ENCODE measurements around the gene ALOX5. TPM values are rescaled to one million over a fixed set of nuclear protein-coding genes. Genes with fewer than 3 reads are reported as not detected.

The ALOX5 gene
- total and polyA plus RNA-seq, 8 donors = 6.2 to 44.3 (median 30.8) TPM

DNA sequence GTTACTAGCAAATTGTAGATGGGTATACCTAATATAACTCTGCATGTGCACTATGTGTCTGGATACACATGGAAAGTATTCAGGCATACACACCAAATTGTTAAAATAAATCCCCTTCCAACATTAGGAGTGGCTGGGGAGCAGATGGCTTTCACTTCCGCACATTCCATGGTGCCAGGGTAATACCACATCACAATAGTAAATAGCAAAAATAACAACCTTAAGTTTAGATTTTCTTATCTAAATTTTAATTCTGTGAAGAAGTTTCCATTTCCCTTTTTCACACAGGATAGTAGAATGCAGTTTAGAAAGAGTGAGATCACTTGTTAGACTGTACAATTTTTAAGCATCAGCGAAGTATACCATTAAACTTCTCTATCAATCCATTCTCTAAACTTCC lies 5.8 kb upstream of the ALOX5 start:
- ATAC-seq (no peak), DNase-seq (no peak), FAIRE-seq (no peak)
- H3K36me3 ChIP-seq = no peaks in the 10 kb centered on the region
- no peaks in the 10 kb centered on the region for H3K9me3 ChIP-seq
- TF ChIP-seq, protein P1, sequence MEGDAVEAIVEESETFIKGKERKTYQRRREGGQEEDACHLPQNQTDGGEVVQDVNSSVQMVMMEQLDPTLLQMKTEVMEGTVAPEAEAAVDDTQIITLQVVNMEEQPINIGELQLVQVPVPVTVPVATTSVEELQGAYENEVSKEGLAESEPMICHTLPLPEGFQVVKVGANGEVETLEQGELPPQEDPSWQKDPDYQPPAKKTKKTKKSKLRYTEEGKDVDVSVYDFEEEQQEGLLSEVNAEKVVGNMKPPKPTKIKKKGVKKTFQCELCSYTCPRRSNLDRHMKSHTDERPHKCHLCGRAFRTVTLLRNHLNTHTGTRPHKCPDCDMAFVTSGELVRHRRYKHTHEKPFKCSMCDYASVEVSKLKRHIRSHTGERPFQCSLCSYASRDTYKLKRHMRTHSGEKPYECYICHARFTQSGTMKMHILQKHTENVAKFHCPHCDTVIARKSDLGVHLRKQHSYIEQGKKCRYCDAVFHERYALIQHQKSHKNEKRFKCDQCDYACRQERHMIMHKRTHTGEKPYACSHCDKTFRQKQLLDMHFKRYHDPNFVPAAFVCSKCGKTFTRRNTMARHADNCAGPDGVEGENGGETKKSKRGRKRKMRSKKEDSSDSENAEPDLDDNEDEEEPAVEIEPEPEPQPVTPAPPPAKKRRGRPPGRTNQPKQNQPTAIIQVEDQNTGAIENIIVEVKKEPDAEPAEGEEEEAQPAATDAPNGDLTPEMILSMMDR (IDR thresholded peaks at IDR 0.05) = no peak
- H3K27me3 ChIP-seq = no peaks in the 10 kb centered on the region
- no peaks in the 10 kb centered on the region for H3K4me1 ChIP-seq
- H3K4me3 ChIP-seq = no peak overlapping the region
- 92 to 97% methylated on average over 2 of the region's 2 CpGs for WGBS, 2 donors
- intact Hi-C loops (cut with DNase I) = no loop called here
- no peak overlapping the region for H3K27ac ChIP-seq

DNA sequence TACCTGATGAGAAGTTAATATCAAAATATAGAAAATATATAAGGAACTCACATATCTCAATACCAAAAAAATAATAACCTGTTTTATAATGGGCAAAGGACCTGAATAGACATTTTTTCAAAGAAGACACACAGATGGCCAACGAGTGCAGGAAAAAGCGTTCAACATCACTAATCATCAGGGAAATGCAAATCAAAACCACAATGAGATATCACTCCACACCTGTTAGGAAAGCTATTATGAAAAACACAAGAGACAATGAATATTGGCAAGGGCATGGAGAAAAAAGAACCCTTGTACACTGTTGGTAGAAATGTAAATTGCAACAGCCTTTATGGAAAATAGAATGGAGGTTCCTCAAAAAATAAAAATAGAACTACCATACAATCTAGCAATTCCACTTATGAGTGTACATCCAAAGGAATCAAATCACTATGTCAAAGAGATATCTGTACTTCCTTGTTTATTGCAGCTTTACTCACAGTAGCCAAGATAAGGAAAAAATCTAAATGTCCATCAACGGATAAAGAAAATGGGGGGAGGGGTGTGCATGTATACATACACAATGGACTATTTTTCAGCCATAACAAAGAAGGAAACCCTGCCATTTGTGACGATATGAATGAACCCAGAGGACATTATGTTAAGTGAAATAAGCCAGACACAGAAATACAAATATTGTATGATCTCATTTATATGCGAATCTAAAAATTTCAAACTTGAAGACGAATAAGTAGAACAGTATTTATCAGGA lies 3.6 kb upstream of the ALOX5 start:
- intact Hi-C loops (cut with DNase I) = no loop called here

DNA sequence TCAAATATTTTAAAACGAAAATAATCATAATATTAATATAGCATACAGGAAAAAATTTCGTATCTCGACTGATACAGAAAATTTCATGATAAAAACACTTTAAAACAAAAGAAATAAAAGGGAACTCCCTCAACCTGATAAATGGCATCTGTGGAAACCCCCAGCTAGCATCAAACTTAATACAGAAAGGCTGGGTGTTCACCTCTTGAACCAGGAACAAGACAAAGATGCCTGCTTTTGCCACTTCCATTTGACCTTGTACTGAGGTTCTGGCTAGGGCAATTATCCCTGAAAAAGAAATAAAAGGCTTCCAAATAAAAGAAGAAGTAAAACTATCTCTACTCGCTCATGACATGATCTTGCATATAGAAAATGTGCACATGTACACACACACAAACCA lies 2.5 kb upstream of the ALOX5 start:
- no peak overlapping the region for H3K4me3 ChIP-seq
- intact Hi-C loops (cut with DNase I) = no loop called here
- 55 to 66% methylated on average over 4 of the region's 4 CpGs for WGBS, 2 donors
- H3K27me3 ChIP-seq = no peaks in the 10 kb centered on the region
- TF ChIP-seq, protein P1 (IDR thresholded peaks at IDR 0.05) = no peak
- H3K36me3 ChIP-seq = no peaks in the 10 kb centered on the region
- ATAC-seq (no peak), DNase-seq (no peak), FAIRE-seq (no peak)
- H3K27ac ChIP-seq = no peak overlapping the region
- H3K4me1 ChIP-seq = peaks cover 0 to 8% (median 0%) of the 10 kb centered on the region in 3 donors
- no peaks in the 10 kb centered on the region for H3K9me3 ChIP-seq

More for the DNA sequence above, 3.6 kb upstream of the ALOX5 start:
- Histone ChIP-seq H3K27ac (no peak overlapping the region), H3K4me1 (no peaks in the 10 kb centered on the region), H3K4me3 (no peak overlapping the region), H3K27me3 (no peaks in the 10 kb centered on the region), H3K9me3 (no peaks in the 10 kb centered on the region), H3K36me3 (no peaks in the 10 kb centered on the region)
- WGBS, 2 donors = 63 to 69% methylated on average over 6 of the region's 6 CpGs
- FAIRE-seq (no peak), ATAC-seq (no peak), DNase-seq (no peak)
- TF ChIP-seq, protein P1 (IDR thresholded peaks at IDR 0.05) = no peak

DNA sequence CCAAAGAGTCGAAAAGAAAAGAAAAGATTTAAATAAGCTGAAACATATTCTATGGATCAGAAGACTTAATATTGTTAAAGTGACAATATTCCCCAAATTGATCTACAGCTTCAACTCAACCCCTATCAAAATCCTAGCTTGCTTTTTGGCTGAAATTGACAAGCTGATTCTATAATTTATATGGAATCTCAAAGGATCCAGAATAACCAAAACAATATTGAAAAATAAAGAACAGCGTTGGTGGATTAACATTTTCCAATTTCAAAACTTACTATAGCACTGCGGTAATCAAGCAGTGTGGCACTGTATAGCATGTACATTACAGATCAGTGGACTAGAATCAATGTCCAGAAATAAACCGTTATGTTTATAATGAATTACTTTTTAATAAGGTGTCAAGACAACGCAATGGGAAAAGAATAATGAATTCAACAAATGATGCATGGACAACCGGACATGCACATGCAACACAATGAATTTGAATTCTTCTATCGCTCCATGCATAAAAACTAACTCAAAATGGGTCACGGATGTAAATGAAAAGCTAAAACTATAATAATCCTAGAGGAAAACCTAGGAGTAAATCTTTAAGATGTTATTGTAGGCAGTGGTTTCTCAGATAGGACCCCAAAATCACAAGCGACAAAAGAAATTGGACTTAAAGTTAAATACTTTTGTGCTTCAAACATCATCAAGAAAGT lies 1.6 kb upstream of the ALOX5 start:
- Histone ChIP-seq H3K9me3 (no peaks in the 10 kb centered on the region), H3K27me3 (no peaks in the 10 kb centered on the region), H3K27ac (no peak overlapping the region), H3K4me1 (peaks cover 0 to 9% (median 0%) of the 10 kb centered on the region in 3 donors), H3K4me3 (no peak overlapping the region), H3K36me3 (no peaks in the 10 kb centered on the region)
- ATAC-seq = no peak
- intact Hi-C loops (cut with DNase I) = no loop called here
- DNase-seq = no peak
- TF ChIP-seq, protein P1 (IDR thresholded peaks at IDR 0.05) = no peak
- no peak for FAIRE-seq
- WGBS, 2 donors = 71 to 72% methylated on average over 9 of the region's 9 CpGs

Data from pancreas (tissue), 10 donors.